Activated CD4-positive, alpha-beta T cell treated with anti-CD3 and anti-CD28 coated beads, Interleukin-2, amount 50 U/mL, for 48 hours (primary cell): Measurements from ENCODE around the gene TBK1.

Experiments used
- DNase-seq, 2 experiments: peaks; one replicate each; pipeline ENCODE4 v3.0.0-alpha.2; 2020

The TBK1 gene

DNA sequence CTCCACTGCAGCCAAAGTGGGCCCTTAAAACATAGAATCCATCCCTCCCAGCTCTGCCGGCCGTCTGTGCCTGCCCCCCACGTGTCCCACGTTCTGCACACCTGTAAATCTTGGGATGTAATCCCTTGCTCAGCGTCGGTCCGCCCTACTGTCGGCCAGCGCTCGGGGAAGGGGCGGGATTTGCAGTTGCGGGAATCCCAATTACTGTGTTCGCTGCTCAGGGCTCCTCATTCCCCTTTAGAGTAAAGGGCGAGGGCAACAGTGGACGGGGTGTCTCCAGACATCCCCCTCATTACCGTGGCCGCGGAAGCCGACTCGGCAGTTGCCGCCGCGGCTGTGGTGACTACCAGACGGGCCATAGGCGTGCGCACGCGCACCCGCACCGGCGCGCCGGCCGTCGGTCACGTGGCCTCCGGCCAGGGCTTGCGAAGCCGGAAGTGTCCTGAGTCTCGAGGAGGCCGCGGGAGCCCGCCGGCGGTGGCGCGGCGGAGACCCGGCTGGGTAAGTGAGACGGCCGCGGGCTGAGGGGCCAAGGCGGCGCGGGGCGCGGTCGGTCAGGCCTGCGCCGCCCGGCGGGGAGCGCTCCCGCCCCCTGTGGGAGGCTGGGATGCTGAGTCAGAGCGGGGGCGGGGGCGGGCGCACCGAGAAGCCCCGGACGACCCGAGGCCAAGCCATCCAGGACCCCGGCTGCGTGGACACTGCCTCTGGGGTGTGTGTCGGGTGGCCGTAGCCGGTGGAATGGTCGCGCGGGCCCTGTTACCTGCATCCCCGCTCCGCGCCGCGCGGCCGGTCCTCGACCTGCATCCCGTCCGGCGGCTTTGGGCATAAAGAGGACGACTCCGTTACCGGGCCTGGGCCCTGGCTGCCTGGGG lies at the start of gene TBK1:
TSS of gene TBK1 (plus strand) at position 434 of the 872 bp plus-strand sequence. CDS start 3,751 bp downstream, outside the sequence.
- DNase-seq: peak; percentile 72 to 79

DNA sequence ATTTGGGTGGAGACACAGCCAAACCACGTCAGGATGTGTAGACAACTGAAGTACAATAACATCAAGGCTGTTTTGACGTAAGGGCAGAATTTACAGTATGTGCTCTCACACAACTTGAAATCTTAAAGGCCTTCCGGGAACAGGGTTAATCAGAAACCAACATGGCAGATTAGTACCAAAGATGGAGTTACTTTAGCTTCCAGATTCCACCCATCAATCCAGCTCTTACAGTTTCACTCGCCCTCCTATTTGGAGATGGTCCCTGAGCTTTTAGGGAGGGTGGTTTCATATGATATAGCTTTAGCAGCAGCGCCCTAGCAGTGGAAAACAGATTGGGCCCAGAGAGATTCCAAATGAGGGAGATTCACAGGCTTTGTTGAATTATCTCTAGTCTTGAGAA lies 49.7 kb upstream of the TBK1 start:
- DNase-seq: no peak

DNA sequence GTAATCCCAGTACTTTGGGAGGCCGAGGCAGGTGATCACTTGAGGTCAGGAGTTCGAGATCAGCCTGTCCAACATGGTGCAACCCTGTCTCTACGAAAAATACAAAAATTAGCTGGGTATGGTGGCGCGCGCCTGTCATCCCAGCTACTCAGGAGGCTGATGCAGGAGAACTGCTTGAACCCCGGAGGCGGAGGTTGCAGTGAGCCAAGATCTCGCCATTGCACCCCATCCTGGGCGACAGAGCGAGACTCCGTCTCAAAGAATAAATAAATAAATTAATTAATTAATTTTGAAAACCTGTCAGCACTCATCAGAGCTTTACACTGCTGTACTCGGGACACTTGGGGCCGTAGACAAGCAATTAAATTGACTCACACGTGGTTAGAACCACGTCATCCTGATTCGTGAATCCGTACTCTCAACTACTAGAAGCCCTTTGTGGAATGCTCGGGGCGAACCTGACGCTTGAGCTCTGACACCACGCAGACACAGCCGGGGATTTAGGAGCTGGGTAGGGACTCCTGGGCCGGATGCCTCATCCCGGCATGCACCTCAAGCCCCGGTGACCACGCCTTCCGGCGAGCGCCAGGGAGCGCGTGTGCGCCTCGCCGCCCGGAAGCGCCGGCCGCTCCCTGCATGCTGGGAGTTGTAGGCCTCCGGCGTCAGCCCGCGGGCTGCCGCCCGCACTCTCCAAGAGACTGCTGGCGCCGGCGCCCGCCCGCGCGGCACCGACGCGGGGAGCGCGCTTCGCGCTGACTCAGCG lies 48.0 kb upstream of the TBK1 start, which contains the start of gene XPOT:
TSS of gene XPOT (plus strand) at position 686 of the 763 bp plus-strand sequence. CDS start 5,644 bp downstream, outside the sequence.
- peak; percentile 89 to 91 for DNase-seq

DNA sequence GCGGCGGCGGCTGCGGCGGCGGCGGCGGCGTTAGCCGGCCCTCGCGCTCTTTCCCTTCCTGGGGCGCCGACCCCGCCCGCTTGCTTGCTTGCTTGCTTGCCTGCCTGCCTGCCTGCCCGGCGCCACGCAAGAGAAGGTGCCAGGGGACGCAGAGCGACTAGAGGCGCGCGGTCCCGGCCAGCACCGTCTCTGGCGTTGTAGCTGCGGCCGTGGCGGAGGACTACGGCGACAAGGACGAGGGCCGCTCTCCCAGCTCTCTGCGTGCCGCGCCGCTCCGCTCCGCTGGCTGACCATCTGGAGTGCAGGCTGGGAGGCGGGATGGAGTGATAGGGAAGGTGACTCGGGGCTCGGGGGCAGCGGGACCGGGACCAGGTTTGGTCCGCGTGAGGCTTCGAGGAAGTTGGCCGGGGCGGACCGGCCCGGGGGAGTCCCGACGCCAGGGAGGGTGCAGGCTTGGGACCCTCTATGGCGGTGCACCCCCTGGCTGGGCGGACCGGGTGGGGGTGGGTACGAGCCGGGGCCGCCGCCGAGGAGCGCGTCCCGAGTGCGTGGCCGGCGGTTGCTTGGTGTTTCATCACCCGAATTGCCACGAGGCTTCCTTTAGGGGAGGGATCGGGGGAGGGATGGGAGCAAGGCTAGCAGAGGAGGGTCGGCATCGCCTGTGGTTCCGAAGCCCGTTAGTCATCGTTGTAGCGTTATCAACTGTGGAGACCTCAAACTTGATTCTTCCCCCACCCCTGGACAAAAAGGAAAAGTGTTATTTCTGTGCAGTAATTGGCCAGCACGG lies 47.3 kb upstream of the TBK1 start:
- peak; percentile 68 to 74 for DNase-seq

GRCh38 chr12:64407342-64408223 lies 44.3 kb upstream of the TBK1 start:
- no peak for DNase-seq

GRCh38 chr12:64411427-64411826 lies 40.5 kb upstream of the TBK1 start:
- no peak for DNase-seq

DNA sequence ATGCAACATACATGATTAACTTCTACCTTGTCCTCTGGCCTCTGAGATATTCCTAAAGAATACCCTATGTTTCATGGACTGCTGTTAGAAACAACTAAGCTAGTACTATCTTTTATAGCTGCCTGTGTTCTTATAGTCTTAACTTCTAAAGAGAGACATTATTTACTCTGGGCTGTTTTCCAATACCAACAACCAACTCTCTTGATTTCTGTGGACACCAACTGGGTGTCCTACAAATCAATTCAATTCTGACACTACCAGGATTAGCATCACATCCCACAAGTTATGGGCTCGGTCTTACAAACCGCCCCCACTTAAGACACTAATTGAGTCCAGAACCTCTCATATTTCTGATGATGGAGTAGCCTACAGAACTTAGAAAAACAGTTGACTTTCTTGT lies 39.5 kb upstream of the TBK1 start:
- no peak for DNase-seq

DNA sequence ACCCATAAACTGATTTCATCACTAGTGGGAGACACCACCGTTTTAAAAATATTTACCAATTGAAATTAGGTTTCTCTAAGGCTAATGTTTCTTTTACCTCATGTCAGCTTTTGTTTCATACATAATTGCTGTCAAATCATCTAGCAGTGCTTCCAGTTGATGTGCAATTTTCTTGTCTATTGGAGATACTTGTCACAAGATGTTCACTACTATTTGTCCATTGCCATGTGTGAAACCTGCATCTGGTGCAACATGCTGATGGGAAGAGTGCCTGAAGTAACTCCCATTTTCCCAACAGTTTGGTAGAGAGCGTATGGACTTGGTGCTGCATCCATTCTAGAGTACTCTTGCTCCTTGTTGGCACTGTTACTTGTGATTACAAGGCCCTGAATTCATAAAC lies 38.0 kb upstream of the TBK1 start:
- DNase-seq: no peak

DNA sequence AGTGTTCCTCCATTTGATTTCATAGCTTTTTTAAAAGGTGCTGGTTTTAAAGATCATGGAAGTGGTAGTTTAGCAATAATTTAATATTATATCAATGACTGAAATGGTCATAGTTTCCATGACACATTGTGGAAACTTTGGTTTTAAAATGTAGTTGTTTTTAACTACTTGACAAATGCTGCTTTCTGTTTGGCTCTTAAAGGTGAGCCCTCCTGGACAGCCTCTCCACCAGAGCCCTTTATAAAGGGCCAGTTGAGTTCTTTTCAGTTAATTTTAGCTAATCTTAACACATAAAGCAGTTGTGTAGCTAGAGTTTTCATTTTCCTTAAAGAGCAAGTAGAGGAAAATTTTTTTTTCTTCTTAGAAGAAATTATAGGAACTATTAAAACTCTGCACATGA lies 33.7 kb upstream of the TBK1 start:
- DNase-seq: no peak

GRCh38 chr12:64419696-64420095 lies 32.2 kb upstream of the TBK1 start:
- DNase-seq: no peak

DNA sequence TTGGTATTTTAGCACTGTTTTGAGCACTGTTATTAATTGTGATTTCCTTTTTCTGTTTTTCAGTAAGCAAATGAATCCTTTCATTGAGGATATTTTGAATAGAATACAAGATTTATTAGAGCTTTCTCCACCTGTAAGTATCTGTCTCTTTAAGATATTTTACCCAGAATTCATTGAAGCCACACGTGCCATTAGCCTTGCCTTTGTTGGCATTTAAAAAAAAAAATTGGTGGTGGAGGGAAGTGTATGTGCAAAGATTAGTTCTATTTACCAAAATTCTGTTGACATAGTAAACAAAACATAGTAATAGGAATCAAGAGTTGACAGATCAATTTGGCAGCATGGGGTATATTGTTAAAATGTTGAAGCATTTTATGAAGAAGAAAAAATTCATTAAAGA lies 23.9 kb upstream of the TBK1 start:
- no peak for DNase-seq

DNA sequence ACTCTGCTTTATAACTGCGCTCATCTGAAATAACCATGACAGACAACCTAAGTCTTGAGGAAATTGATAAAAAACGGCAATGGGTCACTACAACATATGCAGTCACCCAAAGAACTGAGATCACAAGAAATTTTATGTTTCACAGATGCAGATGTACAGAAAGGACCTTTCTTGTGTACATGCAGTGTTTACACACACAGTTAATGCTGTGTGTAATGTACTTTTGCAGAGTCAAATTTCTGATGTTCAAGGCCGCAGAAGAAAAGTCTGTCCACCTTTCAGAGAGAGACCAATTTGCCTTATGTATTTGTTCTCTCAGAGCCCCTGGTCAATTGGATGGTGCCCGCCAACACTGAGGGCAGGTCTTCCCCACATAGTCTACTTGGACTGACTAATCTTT lies 23.0 kb upstream of the TBK1 start:
- no peak for DNase-seq

DNA sequence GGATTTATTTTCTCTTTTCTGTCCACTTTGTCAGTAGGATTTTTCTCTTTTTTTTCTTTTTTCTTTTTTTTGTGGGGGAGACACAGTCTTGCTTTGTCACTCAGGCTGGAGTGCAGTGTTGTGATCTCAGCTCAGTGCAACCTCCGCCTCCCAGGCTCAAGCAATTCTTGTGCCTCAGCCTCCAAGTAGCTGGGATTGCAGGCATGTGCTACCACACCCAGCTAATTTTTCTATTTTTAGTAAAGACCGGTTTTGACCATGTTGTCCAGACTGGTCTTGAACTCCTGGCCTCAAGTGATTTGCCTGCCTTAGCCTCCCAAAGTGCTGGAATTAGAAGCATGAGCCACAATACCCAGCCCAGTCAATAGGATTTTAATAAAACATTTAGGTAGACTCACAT lies 21.0 kb upstream of the TBK1 start:
- no peak for DNase-seq

- DNase-seq: no peak
Measured at GRCh38 chr12:64431791-64432190, 20.1 kb upstream of the TBK1 start.

- DNase-seq: no peak
Measured at GRCh38 chr12:64433915-64434314, 18.0 kb upstream of the TBK1 start.

DNA sequence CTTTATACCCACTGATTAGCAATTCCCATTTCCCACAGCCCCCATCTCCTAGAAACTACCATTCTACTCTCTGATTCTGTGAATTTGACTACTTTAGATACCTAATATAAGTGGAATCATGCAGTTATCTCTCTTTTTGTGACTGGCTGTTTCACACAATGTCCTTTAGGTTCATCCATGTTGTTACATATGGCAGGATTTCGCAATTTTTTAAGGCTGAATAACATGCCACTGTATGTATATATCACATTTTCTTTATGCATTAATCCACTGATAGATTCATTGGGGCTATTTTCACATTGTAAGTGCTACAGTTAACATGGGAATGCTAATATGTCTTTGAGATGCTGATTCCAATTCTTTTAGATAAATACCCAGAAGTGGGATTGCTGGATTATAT lies 11.8 kb upstream of the TBK1 start:
- no peak for DNase-seq

DNA sequence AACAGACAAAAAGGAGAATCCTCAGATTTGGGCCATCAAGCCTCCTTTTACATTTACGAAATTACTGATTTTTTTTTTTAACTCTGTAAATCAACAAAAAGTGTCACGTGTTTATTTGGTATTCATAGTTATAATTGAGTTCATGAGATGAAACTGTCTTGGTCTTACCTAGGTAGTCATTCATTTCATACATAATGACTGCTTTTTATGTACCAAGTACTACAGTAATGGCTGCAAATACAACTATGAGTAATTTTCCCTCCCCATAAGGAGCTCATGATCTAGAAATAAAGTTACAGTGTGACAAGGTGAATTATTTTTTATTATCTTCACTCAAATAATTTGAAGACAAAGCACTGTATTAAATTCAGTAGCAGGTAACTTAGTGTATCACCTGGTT lies 6.4 kb upstream of the TBK1 start:
- DNase-seq: no peak

GRCh38 chr12:64446295-64446694 lies 5.6 kb upstream of the TBK1 start:
- DNase-seq: no peak

DNA sequence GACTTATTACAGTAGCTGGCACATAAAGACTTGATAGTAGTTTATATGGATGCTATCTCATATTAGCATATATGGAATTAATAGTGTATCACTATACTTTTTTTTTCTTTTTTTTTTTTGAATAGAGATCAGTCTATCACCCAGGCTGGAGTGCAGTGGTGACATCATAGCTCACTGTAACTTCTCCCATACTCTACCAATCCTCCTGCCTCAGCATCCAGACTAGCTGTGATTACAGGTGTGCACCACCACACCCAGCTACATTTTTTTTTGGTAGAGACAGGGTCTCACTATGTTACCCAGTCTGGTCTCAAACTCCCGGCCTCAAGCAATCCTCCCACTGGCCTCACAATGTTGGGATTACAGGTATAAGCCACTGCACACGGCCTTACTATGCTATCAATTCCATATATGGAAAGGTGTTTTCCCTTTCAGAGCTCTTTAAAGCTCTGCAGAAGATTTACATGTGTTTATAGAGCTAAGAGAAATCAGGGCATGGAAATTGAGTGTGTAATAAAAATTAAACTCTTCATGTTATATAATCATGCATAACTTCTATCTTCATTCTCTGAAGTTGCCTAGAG lies 1.8 kb upstream of the TBK1 start:
- DNase-seq: no peak

GRCh38 chr12:64450711-64451486 lies 1.0 kb upstream of the TBK1 start:
- no peak for DNase-seq
